ENCODE results near the gene SARS1.

Gene SARS1

GRCh38 chr1:109249654-109250401 lies 36.1 kb downstream of the SARS1 start:
- peak; percentile 56 for DNase-seq

DNA sequence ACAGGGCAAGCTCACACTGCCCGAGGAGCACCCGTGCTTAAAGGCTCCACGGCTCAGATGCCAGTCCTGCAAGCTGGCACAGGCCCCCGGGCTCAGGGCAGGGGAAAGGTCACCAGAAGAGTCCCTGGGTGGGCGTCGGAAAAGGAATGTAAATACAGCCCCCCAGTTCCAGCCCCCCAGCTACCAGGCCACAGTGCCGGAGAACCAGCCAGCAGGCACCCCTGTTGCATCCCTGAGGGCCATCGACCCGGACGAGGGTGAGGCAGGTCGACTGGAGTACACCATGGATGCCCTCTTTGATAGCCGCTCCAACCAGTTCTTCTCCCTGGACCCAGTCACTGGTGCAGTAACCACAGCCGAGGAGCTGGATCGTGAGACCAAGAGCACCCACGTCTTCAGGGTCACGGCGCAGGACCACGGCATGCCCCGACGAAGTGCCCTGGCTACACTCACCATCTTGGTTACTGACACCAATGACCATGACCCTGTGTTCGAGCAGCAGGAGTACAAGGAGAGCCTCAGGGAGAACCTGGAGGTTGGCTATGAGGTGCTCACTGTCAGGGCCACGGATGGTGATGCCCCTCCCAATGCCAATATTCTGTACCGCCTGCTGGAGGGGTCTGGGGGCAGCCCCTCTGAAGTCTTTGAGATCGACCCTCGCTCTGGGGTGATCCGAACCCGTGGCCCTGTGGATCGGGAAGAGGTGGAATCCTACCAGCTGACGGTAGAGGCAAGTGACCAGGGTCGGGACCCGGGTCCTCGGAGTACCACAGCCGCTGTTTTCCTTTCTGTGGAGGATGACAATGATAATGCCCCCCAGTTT lies 36.9 kb downstream of the SARS1 start:
- no peak for DNase-seq

DNA sequence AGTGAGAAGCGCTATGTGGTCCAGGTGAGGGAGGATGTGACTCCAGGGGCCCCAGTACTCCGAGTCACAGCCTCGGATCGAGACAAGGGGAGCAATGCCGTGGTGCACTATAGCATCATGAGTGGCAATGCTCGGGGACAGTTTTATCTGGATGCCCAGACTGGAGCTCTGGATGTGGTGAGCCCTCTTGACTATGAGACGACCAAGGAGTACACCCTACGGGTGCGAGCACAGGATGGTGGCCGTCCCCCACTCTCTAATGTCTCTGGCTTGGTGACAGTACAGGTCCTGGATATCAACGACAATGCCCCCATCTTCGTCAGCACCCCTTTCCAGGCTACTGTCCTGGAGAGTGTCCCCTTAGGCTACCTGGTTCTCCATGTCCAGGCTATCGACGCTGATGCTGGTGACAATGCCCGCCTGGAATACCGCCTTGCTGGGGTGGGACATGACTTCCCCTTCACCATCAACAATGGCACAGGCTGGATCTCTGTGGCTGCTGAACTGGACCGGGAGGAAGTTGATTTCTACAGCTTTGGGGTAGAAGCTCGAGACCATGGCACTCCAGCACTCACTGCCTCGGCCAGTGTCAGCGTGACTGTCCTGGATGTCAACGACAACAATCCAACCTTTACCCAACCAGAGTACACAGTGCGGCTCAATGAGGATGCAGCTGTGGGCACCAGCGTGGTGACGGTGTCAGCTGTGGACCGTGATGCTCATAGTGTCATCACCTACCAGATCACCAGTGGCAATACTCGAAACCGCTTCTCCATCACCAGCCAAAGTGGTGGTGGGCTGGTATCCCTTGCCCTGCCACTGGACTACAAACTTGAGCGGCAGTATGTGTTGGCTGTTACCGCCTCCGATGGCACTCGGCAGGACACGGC lies 37.8 kb downstream of the SARS1 start:
- DNase-seq = no peak

GRCh38 chr1:109252167-109252892 lies 38.6 kb downstream of the SARS1 start:
- DNase-seq = no peak

GRCh38 chr1:109252893-109253802 lies 39.4 kb downstream of the SARS1 start:
- DNase-seq = no peak

GRCh38 chr1:109253803-109254620 lies 40.3 kb downstream of the SARS1 start:
- DNase-seq = peak; percentile 74

- peak; percentile 60 for DNase-seq
Measured at GRCh38 chr1:109254621-109255096, 40.9 kb downstream of the SARS1 start.

DNA sequence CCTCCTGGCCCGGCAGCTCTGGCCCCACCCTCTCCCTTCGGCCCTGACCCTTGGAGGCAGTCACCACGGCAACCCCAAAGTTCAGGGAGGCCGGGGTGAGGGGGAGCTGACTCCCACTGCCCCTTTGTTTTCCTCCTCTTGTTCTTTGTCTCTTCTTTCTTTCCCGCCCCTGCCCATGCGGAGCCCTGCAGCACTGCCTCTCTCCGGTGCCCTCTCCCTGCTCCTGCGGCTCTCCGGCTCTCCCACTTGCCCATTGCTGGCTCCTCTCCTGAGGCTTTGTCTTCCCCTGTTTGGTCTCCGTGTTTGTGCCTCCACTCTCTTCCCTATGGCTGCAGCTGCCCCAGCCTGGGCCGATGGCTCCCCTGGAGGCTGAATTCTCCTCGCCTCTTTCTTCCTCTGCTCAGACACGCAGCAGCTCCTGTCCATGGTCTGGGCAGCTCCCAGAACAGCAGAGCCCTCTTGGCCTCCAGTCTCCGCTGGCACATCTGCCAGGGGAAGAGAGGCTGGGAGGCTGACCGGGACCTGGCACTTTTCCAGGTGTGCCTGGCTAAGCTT lies 41.5 kb downstream of the SARS1 start:
- DNase-seq = peak; percentile 60

GRCh38 chr1:109255678-109256077 lies 42.0 kb downstream of the SARS1 start:
- DNase-seq = no peak

GRCh38 chr1:109256085-109256484 lies 42.4 kb downstream of the SARS1 start:
- no peak for DNase-seq

DNA sequence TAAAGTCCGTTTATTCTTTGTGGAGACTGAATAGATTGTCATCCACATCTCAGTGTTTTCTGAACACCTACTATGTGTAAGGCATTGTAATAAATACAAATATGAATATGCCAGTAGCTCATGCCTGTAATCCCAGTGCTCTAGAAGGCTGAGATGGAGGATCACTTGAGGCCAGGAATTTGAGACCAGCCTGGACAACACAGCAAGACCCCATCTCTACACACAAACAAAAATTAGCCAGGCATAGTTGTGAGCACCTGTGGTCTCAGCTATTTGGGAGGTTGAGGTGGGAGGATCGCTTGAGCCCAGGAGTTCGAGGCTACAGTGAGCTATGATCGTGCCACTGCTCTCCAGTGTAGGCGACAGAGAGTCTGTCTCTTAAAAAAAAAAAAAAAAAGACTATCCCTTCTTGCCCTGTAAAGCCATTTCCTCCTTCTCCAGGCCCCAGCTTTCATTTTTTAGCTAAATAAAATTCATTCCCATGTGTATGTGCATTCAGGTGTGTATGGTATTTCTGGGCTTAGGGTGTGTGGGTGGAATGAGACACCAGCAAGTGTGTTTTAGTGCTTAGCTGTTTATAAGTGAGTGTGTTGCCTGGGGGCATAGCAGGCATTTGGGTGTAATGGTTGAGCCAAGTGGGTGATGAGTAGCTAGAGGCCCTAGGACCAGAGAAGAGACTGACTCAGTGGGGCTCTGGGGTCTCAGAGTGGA lies 43.4 kb downstream of the SARS1 start:
- DNase-seq = no peak

DNA sequence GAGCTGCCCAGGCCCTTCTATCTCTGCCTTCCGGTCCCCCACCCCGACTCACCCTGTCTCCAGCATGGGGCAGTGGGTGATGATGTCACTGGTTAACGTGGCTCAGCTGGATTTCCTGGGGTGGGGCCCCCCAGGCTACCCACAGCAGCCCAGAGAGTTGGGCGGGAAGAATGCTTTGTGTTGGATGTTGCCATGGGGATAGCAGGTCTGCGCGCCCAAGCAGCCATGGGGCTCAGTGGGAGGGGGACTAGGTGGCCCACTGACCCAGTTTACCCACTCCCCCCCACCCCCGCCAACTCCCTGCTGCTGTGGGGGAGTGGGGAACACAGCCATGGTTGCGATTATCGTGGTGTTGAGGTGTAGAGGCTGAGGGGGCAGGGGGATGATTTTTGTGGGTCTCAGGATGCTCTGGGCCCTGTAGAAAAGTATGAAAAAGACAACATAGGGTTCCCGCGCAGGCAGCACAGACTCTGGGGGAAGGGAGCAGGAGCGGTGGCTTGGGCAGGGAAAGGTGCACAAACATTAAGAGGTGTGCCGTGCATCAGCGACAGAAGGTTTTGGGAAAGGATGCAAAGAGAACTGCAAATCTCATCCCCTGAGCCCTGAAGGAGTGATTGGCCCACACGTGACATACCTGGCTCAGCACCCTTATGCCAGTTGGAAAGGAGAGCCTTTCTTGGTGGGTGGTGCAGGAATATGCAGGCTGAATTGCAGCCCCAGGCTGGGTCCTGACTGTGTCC lies 44.1 kb downstream of the SARS1 start:
- DNase-seq = no peak

- no peak for DNase-seq
Measured at GRCh38 chr1:109258481-109259466, 45.1 kb downstream of the SARS1 start.

GRCh38 chr1:109259674-109260557 lies 46.2 kb downstream of the SARS1 start:
- DNase-seq = no peak

DNA sequence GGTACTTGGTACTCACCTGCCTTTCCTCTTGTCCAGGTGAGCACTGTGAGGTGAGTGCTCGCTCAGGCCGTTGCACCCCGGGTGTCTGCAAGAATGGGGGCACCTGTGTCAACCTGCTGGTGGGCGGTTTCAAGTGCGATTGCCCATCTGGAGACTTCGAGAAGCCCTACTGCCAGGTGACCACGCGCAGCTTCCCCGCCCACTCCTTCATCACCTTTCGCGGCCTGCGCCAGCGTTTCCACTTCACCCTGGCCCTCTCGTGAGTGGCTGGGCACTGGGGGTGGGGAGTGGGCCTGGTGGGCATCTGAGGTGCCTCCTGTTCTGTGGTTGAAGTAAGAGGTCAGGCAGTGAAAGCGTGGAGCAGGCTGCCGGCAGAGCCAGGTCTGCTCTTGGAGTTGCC lies 47.3 kb downstream of the SARS1 start:
- DNase-seq = no peak

- DNase-seq = no peak
Measured at GRCh38 chr1:109261578-109261977, 47.9 kb downstream of the SARS1 start.

Measured in right kidney (tissue), 1 donor.